SW480 (cell line): ENCODE data around the gene DAAM2.

Experiments
- DNase-seq: peaks from one replicate; pipeline ENCODE4 v3.0.0-alpha.2; 2016; ENCODE audit warnings: low spot score

Gene DAAM2

DNA sequence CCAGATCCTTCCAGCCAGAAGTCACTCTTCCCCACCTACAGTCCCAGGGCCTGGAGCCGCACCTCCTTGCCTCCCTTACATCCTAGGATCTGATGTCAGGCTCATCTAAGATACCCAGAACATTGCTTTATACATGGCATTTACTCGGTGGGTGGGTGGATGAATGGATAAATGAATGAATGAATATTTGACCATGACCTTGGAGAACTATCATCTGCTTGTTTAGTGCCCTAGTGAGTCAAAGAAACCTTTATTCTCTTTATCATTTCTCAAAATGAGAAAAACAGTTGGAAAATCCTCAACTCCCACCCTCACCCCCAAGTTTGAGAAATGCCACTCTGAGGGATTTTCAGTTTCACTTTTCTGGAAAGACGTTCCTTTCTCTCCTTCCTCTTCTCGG, 56.0 kb downstream of the DAAM2 start:
- DNase-seq, result no peak

- DNase-seq, result no peak
These were observed 57.1 kb downstream of the DAAM2 start for GRCh38 chr6:39849228-39849627.

GRCh38 chr6:39849764-39850163, 57.6 kb downstream of the DAAM2 start:
- no peak for DNase-seq

GRCh38 chr6:39850736-39851297, 58.6 kb downstream of the DAAM2 start:
- no peak for DNase-seq

GRCh38 chr6:39851331-39851730, 59.2 kb downstream of the DAAM2 start:
- no peak for DNase-seq

DNA sequence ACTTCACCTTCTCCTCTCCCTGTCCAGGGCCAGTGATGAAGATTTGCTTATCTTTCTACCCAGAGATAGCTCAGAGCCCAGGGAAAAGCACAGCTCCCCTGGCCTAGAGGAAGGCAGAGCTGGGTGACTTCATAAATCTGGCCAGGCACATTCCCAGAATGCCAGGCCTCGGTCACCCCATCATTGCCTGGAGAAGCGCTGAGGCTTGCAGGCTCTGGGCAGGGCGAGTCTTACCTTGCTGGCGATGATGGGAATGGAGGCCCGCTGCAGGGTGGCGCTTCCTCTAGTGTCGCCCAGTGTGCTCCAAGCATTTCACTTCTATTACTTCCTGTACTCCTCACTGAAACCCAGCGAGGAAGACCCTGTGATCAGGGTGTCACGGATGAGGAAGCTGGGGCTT, 60.1 kb downstream of the DAAM2 start:
- no peak for DNase-seq

- no peak for DNase-seq
These were observed 61.4 kb downstream of the DAAM2 start for GRCh38 chr6:39853604-39854003.

DNA sequence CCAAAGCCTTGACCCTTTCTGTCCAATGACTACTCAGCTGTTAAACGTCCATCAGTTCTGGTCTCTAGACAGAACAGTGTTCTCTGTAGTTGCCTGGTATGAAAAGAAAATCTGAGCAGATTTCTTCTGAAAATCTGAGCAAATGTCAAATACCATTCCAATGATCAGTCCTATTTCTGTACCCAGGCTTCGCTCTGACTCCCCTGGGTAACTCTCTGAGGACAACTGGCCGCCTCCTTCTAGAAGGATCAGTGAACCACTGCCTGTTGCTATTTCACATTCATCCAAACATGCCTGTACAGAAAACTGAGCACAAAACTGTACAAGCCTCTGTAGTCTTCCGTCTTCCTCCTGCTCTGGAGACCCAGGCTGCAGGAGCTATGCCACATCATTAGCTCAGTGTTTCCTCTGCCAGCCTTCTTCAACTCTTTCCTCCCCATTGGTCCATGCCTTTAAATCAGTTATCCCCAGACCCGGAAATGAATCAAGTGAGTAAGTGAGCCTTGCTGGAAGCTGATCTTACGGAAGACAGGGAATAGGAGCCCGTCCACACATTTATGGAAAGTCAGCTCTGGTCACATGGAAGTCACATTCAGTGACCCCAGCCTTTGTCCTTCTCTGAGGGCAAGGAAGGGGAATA, 63.3 kb downstream of the DAAM2 start:
- DNase-seq, result no peak

DNA sequence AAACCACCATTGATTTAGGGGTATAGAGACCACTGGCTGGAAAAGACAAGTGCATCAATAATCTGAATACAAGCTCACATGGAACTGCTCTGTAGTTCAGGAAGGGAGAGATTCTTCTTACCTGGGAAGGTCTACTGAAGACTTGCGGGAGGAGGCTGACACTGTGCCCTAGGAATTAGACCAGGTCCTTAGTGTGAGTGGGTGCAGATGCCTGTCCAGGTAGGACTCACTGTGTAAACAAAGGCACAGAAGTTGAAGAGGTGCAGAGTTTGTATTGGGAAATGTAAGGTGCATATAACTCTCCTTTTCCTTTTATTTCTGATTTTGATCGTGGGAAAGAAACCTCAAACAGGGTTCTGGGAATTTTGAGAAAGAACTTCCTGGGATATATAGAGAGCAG, 66.8 kb downstream of the DAAM2 start:
- no peak for DNase-seq

GRCh38 chr6:39861663-39862062, 69.5 kb downstream of the DAAM2 start:
- no peak for DNase-seq

DNA sequence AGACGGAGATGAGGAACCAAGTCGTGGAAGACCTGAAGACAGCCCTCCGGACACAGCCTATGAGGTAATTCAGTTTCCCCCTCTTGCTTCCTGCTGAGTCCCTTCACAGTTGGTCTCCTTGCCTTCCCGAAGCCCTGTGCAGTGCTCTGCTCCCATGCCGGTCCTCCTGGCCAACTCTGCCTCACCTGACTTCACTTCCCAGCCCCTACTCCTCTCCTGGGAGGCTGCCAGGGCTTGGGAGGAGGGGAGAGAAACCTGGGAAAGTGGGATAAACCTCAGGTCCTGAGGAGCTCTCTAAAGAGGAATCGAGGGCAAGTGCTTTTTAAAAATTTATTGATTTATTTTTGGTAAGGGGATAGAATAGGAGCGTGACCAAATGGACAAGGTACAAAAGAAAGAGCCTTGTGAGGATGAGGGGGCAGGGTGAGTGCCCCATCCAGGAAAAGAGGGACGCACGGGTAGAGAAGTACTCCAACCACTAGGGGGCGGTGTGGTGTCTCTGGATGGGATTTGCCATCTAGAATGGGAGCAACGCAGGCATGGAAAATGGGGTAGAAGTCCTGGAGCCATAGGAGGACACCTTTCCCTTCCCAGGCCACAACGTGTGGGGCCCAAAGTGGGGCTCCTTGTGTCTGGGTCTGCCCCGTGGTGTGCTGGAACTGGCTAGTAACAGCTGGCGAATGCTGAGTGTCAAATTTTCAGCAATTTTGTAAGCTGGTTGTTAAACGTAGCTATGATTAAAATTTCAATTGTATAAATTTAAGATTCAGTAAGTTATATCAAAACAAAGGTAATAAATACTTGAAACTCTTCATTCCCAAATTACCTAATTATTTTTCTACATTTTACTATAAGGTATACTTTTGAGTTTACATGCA, 73.1 kb downstream of the DAAM2 start:
- peak; percentile 33 for DNase-seq

- DNase-seq, result no peak
These were observed 75.4 kb downstream of the DAAM2 start for GRCh38 chr6:39867592-39867991.

DNA sequence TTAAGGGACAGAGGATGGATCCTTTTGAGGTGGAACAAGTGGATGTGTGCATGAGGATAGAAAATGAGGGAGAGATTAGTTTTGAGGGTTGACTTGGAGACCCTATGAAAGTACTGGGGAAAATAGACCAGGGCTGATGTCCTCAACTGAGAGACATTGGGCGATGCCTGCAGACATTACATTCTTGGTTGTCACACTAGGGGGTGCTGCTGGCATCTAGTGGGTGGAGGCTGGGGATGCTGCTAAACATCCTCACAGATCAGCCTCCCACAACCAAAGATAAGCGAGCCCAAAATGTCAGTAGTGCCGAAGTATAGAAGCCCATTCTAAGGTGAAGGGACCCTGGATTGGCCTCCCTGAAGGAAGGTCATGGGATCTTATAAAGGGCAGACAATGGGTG, 78.8 kb downstream of the DAAM2 start:
- no peak for DNase-seq

- no peak for DNase-seq
These were observed 81.3 kb downstream of the DAAM2 start for GRCh38 chr6:39873439-39873838.

- no peak for DNase-seq
These were observed 83.9 kb downstream of the DAAM2 start for GRCh38 chr6:39876111-39876510.

DNA sequence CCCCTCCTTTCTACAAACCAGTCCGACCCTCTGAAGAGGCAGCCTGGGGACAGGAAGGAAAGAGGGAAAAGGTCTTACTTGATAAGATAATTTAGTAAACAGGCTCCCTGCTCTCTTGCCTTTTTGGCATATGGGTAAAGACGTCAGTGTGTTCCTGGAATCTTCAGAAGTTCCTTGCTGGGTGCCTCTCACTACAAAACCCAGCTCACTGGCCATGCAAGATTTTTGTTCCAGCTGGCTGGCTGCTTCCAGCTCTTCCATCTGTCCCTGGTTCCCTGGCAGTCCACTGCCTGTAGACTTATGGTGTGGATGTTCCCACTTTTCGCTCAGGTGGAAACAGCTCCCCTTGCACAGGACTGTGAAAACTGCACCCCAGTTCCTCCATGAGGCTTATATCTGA, 84.7 kb downstream of the DAAM2 start:
- DNase-seq, result no peak

DNA sequence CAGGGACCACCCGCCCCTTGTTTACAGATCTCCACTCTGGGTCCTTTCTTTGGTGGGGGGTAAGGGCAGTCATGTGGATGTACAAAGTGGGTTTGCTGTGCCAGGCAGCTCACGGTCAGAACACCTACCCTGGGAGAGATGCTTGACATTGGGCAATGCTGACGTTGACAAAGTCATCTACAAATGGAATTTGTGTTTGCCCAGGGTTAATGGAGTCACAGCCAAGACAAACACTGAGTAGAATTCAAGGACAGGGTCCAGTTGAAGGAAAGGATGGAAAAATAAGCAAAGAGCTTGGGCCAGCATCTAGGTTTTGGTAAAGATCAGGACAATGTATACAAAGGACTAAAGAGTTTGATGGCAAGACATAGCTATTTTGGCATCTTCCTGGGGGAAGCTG, 87.4 kb downstream of the DAAM2 start:
- no peak for DNase-seq

- DNase-seq, result peak; percentile 23
These were observed 88.4 kb downstream of the DAAM2 start for GRCh38 chr6:39880594-39880993.

DNA sequence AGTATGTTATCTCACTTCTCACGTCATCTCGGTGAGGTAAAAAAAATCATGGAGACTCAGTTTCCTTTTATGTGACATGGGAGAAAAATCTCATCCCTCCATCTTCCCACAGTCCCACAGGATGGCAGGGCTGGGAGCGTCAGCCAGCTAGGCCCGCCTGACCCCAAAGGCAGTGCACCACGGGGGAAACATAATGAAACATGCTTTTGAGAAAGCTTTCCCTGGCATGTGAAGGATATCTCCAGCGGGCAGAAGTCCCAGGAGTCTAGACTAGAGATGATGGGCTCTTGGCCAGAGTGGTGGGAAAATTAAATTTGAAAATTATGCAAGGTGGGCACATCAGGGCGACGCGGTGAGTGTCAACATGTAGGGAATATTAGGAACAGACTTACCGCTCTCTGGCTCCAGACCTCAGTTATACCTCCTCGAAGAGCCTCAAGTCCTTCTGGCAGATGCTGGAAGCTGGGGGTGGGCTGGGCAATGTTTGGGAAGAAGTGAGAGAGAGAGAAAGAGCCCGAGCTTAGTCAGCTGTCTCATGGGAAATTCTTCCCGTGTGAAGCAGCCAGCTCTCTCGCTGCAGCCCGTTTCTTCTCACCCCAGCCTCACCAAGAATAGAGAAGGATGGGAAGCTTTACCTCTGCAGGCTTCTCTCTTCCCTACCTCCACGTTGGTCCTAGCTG, 89.8 kb downstream of the DAAM2 start:
- no peak for DNase-seq

DNA sequence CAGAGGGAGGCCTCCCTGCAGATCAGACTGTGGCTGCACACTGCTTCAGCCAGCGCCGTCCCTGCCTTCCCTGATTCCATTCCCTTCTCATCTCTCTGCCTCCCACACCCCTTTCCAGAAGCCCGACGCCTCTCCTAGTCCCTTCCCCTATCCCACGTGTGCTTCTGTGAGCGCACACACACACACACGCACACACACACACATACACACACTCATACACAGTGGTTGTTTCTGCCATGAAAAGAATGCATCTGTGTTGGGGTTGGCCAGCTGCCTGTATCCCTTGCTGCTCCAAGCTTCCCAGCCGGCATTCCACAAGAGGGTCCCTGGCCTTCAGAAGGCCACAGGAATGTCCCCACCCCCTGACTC, 90.3 kb downstream of the DAAM2 start:
- peak; percentile 27 for DNase-seq

DNA sequence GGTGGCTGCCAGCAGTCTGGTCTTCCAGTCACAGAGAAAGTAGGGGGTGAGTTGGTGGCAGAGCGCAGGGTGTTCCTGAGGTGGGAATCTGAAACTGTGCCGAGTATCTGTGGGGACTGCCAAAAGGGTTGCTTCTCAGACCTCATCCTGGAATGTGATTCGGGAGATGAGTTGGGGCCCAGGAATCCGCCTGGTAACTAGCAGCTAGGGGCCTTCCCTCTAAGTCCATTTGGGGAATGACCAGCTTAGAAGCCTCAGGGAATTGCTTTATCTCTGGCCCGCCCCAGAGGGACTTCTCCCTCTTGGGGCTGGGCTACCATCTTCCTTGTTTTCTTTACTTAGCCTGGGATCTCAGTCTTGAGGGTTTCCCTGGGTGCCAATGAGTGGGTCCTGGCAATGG, 92.5 kb downstream of the DAAM2 start:
- DNase-seq, result no peak

DNA sequence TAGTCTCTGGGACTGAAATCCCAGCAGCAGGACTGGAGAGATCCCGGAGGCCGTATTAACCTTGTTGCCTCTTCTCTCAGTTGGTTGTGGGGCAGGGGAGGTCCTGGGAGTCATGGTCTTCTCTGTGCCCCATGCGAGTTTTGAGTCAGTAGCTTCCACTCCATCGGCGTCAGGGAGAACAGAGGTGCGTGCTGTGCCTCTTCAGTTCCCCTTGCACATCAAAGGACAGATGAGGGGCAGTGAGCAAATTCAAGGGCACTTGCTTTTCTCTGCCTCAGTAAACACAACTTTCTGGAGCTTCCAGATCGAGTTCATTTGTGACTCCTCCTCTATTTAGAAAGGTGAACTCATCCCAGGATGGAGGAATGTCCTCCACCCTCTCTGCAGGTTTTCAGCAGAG, 93.5 kb downstream of the DAAM2 start:
- no peak for DNase-seq

- DNase-seq, result no peak
These were observed 94.7 kb downstream of the DAAM2 start for GRCh38 chr6:39886871-39887270.
